ENCODE results near the gene TLDC2. TPM values are rescaled to one million over a fixed set of nuclear protein-coding genes. Genes with fewer than 3 reads are reported as not detected.

TLDC2 gene
- total and polyA plus RNA-seq, 2 experiments from 2014 or later = 0.68 to 1.6 TPM

DNA sequence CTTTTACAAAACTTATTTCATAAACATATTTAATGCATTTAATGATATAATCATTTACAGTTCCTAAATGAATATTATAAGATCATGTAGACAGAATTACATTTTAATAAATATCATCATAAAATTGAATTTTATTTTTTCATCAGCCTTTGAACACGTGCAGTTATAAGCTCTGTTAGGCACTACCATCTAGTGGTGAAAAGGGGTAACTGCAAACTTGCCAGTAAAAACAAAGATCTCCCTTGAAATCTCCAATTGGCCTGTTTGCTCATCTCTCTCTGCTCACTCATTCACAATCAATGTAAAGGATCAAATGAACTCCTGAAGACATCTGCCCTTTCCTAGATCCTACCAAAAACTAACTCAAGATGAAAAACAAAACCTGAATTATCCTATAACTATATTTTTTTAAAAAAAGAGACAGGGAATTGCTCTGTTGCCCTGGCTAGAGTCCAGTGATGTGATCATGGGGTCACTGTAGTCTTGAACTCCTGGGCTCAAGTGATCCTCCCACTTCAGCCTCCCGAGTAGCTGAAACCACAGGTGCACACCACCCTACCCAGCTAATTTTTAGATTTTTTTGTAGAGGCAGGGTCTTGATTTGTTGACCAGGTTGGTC, 43.9 kb downstream of the TLDC2 start:
- WGBS (ENCODE audit: low lambda C conversion rate, missing lambda C conversion rate) = 18% methylated on average over 2 of the region's 2 CpGs

DNA sequence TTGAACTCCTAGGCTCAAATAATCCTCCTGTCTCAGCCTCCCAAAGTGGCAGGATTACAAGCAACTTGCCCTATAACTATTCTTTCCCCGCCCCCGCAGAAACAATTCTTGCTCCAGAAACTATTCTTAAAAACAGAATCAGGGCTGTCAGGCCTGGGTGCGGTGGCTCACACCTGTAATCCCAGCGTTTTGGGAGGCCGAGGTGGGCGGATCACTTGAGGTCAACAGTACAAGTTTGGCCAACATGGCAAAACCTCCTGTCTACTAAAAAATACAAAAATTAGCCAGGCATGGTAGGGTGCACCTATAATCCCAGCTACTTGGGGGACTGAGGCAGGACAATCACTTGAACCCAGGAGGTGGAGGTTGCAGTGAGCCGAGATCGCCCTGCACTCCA, 44.4 kb downstream of the TLDC2 start:
- Histone ChIP-seq H3K4me3 (no peak overlapping the region), H3K27me3 (no peaks in the 10 kb centered on the region), H2AFZ (no peak overlapping the region), H3K9me2 (replicated peaks; ENCODE audit: insufficient read depth) (no peaks in the 10 kb centered on the region), H4K20me1 (ENCODE audit: insufficient read depth, poor library complexity, severe bottlenecking) (no peaks in the 10 kb centered on the region), H3K9me3 (ENCODE audit: low read depth) (no peaks in the 10 kb centered on the region), H3K36me3 (replicated peaks; ENCODE audit: insufficient read depth, low read depth) (no peaks in the 10 kb centered on the region), H3K79me2 (no peaks in the 10 kb centered on the region), H3K27ac (no peak overlapping the region), H3K4me2 (no peak overlapping the region), H3K4me1 (ENCODE audit: insufficient read depth) (no peaks in the 10 kb centered on the region)
- no peak for DNase-seq (ENCODE audit: low spot score)
- no peak for TF ChIP-seq EZH2phosphoT487 (IDR thresholded peaks at IDR 0.05; ENCODE audit: low read depth, severe bottlenecking, unreplicated experiment)
- no peak for TF ChIP-seq EZH2 (IDR thresholded peaks at IDR 0.05; ENCODE audit: borderline replicate concordance)
- TF ChIP-seq, protein P1, sequence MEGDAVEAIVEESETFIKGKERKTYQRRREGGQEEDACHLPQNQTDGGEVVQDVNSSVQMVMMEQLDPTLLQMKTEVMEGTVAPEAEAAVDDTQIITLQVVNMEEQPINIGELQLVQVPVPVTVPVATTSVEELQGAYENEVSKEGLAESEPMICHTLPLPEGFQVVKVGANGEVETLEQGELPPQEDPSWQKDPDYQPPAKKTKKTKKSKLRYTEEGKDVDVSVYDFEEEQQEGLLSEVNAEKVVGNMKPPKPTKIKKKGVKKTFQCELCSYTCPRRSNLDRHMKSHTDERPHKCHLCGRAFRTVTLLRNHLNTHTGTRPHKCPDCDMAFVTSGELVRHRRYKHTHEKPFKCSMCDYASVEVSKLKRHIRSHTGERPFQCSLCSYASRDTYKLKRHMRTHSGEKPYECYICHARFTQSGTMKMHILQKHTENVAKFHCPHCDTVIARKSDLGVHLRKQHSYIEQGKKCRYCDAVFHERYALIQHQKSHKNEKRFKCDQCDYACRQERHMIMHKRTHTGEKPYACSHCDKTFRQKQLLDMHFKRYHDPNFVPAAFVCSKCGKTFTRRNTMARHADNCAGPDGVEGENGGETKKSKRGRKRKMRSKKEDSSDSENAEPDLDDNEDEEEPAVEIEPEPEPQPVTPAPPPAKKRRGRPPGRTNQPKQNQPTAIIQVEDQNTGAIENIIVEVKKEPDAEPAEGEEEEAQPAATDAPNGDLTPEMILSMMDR (IDR thresholded peaks at IDR 0.05; ENCODE audit: poor library complexity) = no peak
- WGBS (ENCODE audit: low lambda C conversion rate, missing lambda C conversion rate) = 80% methylated on average over 8 of the region's 8 CpGs

More for the DNA sequence above, 43.9 kb downstream of the TLDC2 start:
- Histone ChIP-seq H3K9me2 (replicated peaks; ENCODE audit: insufficient read depth) (no peaks in the 10 kb centered on the region), H3K4me1 (ENCODE audit: insufficient read depth) (no peaks in the 10 kb centered on the region), H3K4me2 (no peak overlapping the region), H2AFZ (no peak overlapping the region), H3K27ac (no peak overlapping the region), H4K20me1 (ENCODE audit: insufficient read depth, poor library complexity, severe bottlenecking) (no peaks in the 10 kb centered on the region), H3K36me3 (replicated peaks; ENCODE audit: insufficient read depth, low read depth) (no peaks in the 10 kb centered on the region), H3K4me3 (no peak overlapping the region), H3K79me2 (no peaks in the 10 kb centered on the region), H3K27me3 (no peaks in the 10 kb centered on the region), H3K9me3 (ENCODE audit: low read depth) (no peaks in the 10 kb centered on the region)
- DNase-seq (ENCODE audit: low spot score) = peak; percentile 72
- TF ChIP-seq EZH2phosphoT487 (IDR thresholded peaks at IDR 0.05; ENCODE audit: low read depth, severe bottlenecking, unreplicated experiment) = no peak
- TF ChIP-seq, protein P1 (IDR thresholded peaks at IDR 0.05; ENCODE audit: poor library complexity) = peak; percentile 79

DNA sequence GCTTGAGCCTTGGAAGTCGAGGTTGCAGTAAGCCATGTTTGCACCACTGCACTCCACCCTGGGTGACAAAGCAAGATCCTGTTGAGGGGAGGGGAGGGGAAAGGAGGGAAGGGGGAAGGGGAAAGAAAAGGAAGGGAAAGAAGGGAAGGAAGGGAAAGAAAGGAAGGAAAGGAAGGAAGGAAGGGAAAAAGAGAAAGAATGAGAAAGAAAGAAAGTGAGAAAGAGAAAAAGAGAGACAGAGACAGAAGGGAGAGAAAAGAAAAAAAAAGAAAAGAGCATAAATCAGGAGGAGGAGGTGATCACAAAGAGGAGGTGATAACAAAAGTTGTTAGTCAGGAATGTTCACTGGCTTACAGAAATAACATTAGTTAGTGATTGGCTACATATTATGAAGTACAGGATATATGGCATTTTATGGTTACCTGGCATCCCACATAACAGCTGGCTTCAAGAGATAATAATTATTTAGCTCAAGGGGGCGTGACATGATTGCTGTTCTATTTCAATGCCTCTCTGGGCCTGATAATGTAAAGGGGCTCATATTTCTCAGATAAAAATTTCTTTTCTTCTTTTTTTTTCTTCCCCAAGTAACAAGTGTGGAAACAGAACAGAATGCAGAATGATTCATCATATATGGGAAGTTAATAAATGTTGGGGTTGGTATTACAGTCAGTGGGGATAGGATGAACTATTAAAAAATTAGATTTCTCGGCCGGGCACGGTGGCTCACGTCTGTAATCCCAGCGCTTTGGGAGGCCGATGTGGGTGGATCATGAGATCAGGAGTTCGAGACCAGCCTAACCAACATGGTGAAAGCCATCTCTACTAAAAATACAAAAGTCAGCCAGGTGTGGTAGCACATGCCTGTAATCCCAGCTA, 48.5 kb downstream of the TLDC2 start:
- H3K9me3 ChIP-seq (ENCODE audit: low read depth) = no peaks in the 10 kb centered on the region
- no peaks in the 10 kb centered on the region for H3K27me3 ChIP-seq
- H3K9me2 ChIP-seq (replicated peaks; ENCODE audit: insufficient read depth) = no peaks in the 10 kb centered on the region
- H3K4me3 ChIP-seq = no peak overlapping the region
- 90% methylated on average over 9 of the region's 9 CpGs for WGBS (ENCODE audit: low lambda C conversion rate, missing lambda C conversion rate)
- H3K4me1 ChIP-seq (ENCODE audit: insufficient read depth) = no peaks in the 10 kb centered on the region
- no peaks in the 10 kb centered on the region for H4K20me1 ChIP-seq (ENCODE audit: insufficient read depth, poor library complexity, severe bottlenecking)
- H3K27ac ChIP-seq = no peak overlapping the region
- DNase-seq (ENCODE audit: low spot score) = no peak
- H3K36me3 ChIP-seq (replicated peaks; ENCODE audit: insufficient read depth, low read depth) = no peaks in the 10 kb centered on the region
- no peak overlapping the region for H3K4me2 ChIP-seq
- H3K79me2 ChIP-seq = no peaks in the 10 kb centered on the region
- no peak for TF ChIP-seq EZH2phosphoT487 (IDR thresholded peaks at IDR 0.05; ENCODE audit: low read depth, severe bottlenecking, unreplicated experiment)
- TF ChIP-seq EZH2 (IDR thresholded peaks at IDR 0.05; ENCODE audit: borderline replicate concordance) = no peak
- TF ChIP-seq, protein P1 (IDR thresholded peaks at IDR 0.05; ENCODE audit: poor library complexity) = no peak
- H2AFZ ChIP-seq = no peak overlapping the region

All from hepatocyte (in vitro differentiated cells).